G401 (cell line): ENCODE results near the gene ENPP5. TPM values are rescaled to one million over a fixed set of nuclear protein-coding genes. Genes with fewer than 3 reads are reported as not detected.

Experiments used
- DNase-seq: peaks from one replicate; pipeline ENCODE4 v3.0.0-alpha.2; 2015; ENCODE audit warnings: low spot score
- in situ Hi-C: cut with HindIII; loops from 2 replicates; pipeline ENCODE4 v1.10.0; 2016; ENCODE audit warnings: low sequenced_read_pairs, mixed read lengths
- total RNA-seq: library from RNA; depleted of rRNA; stranded (reverse); fragments of >200 nt; shearing (Covaris generic); gene quantifications from 2 replicates; pipeline ENCODE4 v1.2.3, GENCODE V29; 2014; rRNA removed

ENPP5 gene
- total RNA-seq, 1 experiment from 2014 or later, result not detected

DNA sequence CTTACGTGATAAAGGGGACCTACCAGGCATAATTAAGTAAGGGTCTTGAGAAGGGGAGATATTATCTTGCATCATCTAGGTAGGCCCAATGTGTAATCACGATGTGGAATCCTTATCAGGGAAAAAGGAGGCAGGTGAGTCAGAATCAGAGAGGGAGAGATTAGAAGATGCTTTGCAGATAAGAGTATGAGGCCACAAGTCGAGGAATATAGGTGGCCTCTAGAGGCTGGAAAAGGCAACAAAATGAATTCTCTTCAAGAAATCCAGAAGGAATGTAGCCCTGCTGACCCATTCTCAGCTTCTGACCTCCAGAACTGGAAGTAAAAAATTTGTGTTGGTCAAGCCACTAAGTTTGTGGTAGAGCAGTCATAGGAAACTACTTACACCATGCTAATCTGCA lies 51.9 kb downstream of the ENPP5 start:
- no peak for DNase-seq
- in situ Hi-C loops, result no loop called here

DNA sequence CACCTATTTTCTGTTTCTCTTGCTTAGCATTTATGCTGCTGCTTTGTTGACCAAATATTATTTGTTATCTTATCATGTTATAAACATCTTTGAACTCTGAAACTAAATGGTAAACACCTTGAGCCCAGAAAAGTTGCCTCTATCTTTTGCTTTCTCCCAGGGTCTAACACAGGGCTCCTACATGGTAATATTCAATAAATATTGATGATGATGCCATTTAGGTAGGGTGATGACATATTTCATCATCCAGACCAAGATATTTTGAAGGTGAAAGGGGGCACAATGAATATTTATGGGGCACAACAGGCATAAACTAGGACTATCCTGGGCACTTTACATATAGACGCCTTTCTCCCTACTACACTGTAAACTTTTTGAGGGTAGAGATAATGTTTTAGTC lies 52.6 kb downstream of the ENPP5 start:
- in situ Hi-C loops, result no loop called here
- no peak for DNase-seq

DNA sequence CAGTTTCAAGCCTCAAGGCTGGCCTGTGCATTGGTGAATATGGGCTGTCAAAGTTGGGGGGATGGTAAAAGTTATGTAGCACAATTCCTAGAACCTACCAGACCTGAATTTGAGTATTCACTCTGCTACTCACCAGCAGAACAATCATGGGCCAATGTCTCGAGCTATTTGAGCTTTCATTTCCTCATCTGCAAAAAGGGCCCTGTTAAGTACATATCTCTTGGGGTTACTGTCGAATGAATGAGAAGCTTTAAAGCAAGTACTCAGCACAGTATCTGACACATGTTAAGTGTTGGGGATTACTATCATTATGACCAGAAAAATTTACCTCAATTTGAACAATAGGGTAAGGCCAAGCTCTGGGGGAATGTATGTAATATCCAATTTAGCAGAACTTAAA lies 54.5 kb downstream of the ENPP5 start:
- in situ Hi-C loops, result no loop called here
- no peak for DNase-seq

DNA sequence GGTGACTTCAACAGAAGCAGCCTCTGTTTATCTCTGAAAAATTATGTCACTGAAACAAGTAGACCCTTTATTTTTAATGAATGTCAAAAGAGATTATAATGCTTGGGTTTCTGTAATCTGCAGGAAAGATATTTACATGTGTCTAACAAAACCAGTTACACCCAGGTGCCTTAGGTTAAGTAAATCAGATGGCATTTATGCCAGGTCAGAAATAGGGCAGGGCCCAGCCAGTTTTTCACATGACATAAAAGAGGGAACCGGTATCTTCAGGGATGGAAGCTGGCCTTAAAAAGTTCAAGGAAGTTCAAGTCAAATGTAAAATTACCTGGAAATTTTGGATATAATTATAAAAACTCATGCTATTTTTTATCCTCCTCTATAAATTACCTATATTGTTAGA lies 55.1 kb downstream of the ENPP5 start:
- DNase-seq, result no peak
- in situ Hi-C loops, result no loop called here

DNA sequence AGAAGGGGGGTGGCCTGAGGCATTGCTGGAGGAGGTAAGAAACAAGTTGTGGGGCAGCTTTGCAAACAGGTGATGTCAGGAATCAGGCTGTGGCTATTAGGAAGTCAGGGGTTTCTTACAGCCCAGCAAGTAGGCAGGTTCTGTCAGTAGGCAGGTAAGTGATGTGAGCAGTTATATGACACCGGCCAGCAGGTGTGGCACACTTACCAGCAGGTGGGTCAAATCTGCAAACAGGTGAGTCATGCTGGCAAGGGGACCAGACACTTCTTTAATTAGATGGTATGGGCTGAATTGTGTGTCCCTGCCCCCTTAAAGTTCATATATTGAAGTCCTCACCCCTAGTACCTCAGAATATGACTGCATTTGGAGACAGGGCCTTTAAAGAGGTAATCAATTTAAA lies 57.4 kb downstream of the ENPP5 start:
- in situ Hi-C loops, result no loop called here
- no peak for DNase-seq

Other genes starting within 250 kb of the ENPP5 start
- gene CLIC5, start 155.1 kb downstream of the ENPP5 start, total RNA-seq, result not detected in 2 replicates
- gene ENPP4, start 41.0 kb downstream of the ENPP5 start, total RNA-seq, result not detected in 2 replicates